Natural killer cell (primary cell): Measurements from ENCODE around the gene RND3. TPM values are rescaled to one million over a fixed set of nuclear protein-coding genes. Genes with fewer than 3 reads are reported as not detected.

Experiments used
- ATAC-seq, 3 donors: fragments of 150-1000 bp in 2 of 3; fragments of 200-7000 bp in 1 of 3; cut with Tn5 transposase; 1 replicate in 1 of 3; 2 replicates in 2 of 3; pipeline ENCODE4 v1.10.0; 2021; ENCODE audit warnings: mild to moderate bottlenecking in 2 of 3, moderate library complexity in 2 of 3
- DNase-seq, 2 donors: peaks; one replicate each; pipeline versions ENCODE4 v3.0.0 to v3.0.0-alpha.2; 2013 to 2021; ENCODE audit warnings: mixed read lengths in 1 of 2
- H3K27ac ChIP-seq: one replicate; pipeline ENCODE4 v1.5.1; 2013; ENCODE audit warnings: mild to moderate bottlenecking, low read length
- H3K27me3 ChIP-seq: one replicate; pipeline ENCODE4 v1.6.1; 2013; ENCODE audit warnings: low read length; ENCODE audit not compliant: control insufficient read depth, insufficient read depth
- H3K36me3 ChIP-seq: one replicate; pipeline ENCODE4 v1.6.1; 2013; ENCODE audit warnings: low read length; ENCODE audit not compliant: control insufficient read depth, insufficient read depth
- H3K4me1 ChIP-seq: one replicate; pipeline ENCODE4 v1.6.1; 2013; ENCODE audit warnings: low read length; ENCODE audit not compliant: control insufficient read depth, insufficient read depth
- H3K4me3 ChIP-seq: one replicate; pipeline ENCODE4 v1.5.1; 2013; ENCODE audit warnings: low read length
- H3K9me3 ChIP-seq: one replicate; pipeline ENCODE4 v1.6.1; 2013; ENCODE audit warnings: low read length; ENCODE audit not compliant: control insufficient read depth, insufficient read depth
- H3K27ac Mint-ChIP-seq, 2 donors: one replicate each; pipeline ENCODE4 v1.8.0; 2022; ENCODE audit warnings: mild to moderate bottlenecking in 2 of 2, mixed read lengths in 2 of 2, moderate library complexity in 1 of 2
- H3K27me3 Mint-ChIP-seq, 2 donors: one replicate each; pipeline ENCODE4 v1.8.0; 2022; ENCODE audit warnings: low read depth in 2 of 2, mixed read lengths in 2 of 2
- H3K36me3 Mint-ChIP-seq: one replicate; pipeline ENCODE4 v1.8.0; 2022; ENCODE audit warnings: mixed read lengths
- H3K4me1 Mint-ChIP-seq, 2 donors: one replicate each; pipeline ENCODE4 v1.8.0; 2022; ENCODE audit warnings: mixed read lengths in 2 of 2
- H3K4me3 Mint-ChIP-seq: one replicate; pipeline ENCODE4 v1.8.0; 2022; ENCODE audit warnings: mild to moderate bottlenecking, moderate library complexity, mixed read lengths
- H3K9me3 Mint-ChIP-seq, 2 donors: one replicate each; pipeline ENCODE4 v1.8.0; 2022; ENCODE audit warnings: mixed read lengths in 2 of 2
- WGBS: methylation state at CpG from one replicate; pipeline ENCODE4 v1.1.7; 2013; ENCODE audit warnings: missing lambda C conversion rate; ENCODE audit not compliant: insufficient coverage; 5-methylcytosine and 5-hydroxymethylcytosine counted together
- intact Hi-C: fragments of 100-400 bp; cut with micrococcal nuclease; formaldehyde crosslinking; loops from one replicate; pipeline ENCODE4 v1.14.2; 2022
- total RNA-seq, 4 donors: library from RNA; stranded (reverse); fragments of 120-200 nt in 1 of 4; gene quantifications; one replicate each; pipeline versions ENCODE4 v1.2.3 to v1.2.4, GENCODE V29; 2013 to 2022
- TF ChIP-seq, protein P1 (sequence below): fragments of 200-600 bp; IDR thresholded peaks from one replicate; pipeline ENCODE4 v1.8.0; 2022; ENCODE audit warnings: antibody characterized with exemption

RND3 gene
- total RNA-seq, 3 donors from 2014 or later (not counting 1 experiment from before 2014, with no cell fraction given), result not detected

DNA sequence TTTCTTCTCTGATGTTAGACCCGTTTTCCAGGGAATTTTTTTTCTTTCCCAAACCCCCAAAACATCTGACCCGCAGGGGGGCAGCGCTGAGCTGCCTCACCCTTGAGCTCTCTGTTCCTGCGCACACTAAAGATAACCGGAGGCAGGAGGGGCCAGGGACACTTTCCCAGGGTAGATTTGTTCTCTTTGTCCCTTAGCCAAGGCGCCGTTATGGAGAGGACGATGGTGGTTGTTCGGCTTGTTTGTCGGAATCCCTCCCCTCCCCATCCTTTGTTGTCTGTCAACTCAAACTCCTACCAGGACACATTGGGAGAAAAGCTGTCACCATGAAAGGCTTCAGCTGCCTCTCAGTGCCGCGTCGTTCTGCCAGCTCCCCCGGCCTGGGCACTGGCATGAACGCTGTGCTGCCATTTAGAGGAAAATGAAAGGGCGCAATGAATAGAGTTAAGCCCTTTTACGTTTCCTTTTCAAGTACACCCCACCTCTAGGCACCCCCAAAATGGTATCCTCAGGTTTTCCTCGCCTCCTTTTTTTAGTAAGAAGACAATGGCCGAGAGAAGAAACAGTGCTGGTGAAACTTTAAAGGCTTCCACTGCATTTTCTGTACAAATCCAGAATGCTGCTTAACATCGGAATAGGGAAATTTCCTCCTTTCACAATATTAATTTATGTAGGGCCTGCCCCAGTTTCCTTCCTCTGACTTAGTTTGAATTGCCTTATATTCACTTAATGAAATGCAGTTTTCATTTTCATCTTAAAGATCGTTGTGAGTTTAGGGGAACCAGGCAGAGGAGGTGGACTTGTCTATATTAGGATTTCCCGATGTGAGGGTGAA, 62.1 kb downstream of the RND3 start:
- H3K27ac ChIP-seq, result no peak overlapping the region
- Mint-ChIP-seq H3K4me3 (no peak overlapping the region), H3K27ac (no peak overlapping the region), H3K27me3 (no peaks in the 10 kb centered on the region), H3K4me1 (no peaks in the 10 kb centered on the region), H3K9me3 (peaks cover 9 to 16% of the 10 kb centered on the region in 2 donors), H3K36me3 (no peaks in the 10 kb centered on the region)
- H3K4me3 ChIP-seq, result no peak overlapping the region
- no peaks in the 10 kb centered on the region for H3K36me3 ChIP-seq
- WGBS, result 56% methylated on average over 20 of the region's 22 CpGs
- DNase-seq (no peak), ATAC-seq (no peak)
- no peaks in the 10 kb centered on the region for H3K4me1 ChIP-seq
- H3K27me3 ChIP-seq, result no peaks in the 10 kb centered on the region
- TF ChIP-seq, protein P1, sequence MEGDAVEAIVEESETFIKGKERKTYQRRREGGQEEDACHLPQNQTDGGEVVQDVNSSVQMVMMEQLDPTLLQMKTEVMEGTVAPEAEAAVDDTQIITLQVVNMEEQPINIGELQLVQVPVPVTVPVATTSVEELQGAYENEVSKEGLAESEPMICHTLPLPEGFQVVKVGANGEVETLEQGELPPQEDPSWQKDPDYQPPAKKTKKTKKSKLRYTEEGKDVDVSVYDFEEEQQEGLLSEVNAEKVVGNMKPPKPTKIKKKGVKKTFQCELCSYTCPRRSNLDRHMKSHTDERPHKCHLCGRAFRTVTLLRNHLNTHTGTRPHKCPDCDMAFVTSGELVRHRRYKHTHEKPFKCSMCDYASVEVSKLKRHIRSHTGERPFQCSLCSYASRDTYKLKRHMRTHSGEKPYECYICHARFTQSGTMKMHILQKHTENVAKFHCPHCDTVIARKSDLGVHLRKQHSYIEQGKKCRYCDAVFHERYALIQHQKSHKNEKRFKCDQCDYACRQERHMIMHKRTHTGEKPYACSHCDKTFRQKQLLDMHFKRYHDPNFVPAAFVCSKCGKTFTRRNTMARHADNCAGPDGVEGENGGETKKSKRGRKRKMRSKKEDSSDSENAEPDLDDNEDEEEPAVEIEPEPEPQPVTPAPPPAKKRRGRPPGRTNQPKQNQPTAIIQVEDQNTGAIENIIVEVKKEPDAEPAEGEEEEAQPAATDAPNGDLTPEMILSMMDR, result no peak
- H3K9me3 ChIP-seq, result peaks cover 4% of the 10 kb centered on the region
- intact Hi-C loops, result no loop called here

DNA sequence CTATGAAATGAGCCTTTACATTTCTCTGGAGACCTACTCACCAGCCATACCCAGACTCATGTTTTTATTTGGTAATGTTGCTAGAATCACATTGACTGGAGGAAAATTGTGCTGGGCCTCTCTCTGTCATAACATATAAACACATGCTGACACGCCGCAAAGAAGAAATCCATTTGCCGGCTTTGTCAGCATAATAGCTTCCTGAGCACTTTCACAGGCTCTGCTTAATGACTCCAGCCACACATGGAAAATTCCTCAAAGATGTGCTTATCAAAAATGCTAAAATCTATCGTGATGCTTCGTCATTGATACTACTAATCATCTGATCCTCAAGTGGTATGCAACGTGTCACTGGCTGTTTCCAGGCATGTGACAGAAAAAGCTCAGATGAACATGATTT, 63.1 kb downstream of the RND3 start:
- ATAC-seq (no peak), DNase-seq (no peak)
- Histone ChIP-seq H3K9me3 (peaks cover 4% of the 10 kb centered on the region), H3K27me3 (no peaks in the 10 kb centered on the region), H3K4me3 (no peak overlapping the region), H3K36me3 (no peaks in the 10 kb centered on the region), H3K4me1 (no peaks in the 10 kb centered on the region), H3K27ac (no peak overlapping the region)
- intact Hi-C loops, result no loop called here
- H3K4me3 Mint-ChIP-seq, result no peak overlapping the region
- H3K9me3 Mint-ChIP-seq, result peaks cover 10 to 18% of the 10 kb centered on the region in 2 donors
- no peaks in the 10 kb centered on the region for H3K4me1 Mint-ChIP-seq
- no peaks in the 10 kb centered on the region for H3K27me3 Mint-ChIP-seq
- 81% methylated on average over 6 of the region's 6 CpGs for WGBS
- no peak overlapping the region for H3K27ac Mint-ChIP-seq
- no peaks in the 10 kb centered on the region for H3K36me3 Mint-ChIP-seq
- TF ChIP-seq, protein P1, result no peak

DNA sequence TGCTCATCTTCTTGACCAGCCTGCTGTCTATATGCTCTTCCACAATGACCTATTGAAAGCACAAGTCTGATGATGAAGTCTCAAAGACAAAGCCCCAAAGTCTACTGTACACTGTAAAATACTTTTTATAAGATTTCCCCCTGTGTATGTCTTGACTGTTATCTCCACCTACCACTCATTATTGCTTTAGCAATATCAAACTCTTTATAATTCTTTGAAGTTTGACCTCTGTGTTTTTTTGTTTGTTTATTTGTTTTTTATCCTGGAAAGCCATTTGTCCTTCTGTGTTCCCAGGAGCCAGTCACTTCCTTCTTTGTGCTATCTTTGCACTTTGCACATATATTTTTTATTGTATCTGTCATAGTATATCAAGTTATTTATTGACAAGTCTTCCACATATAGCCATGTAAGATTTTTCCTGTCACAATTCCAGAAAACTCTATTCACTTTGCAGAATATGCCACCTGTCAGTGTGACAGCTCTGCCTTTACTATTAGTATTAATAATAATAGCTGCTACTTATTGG, 66.3 kb downstream of the RND3 start:
- H3K4me3 Mint-ChIP-seq, result no peak overlapping the region
- no peak overlapping the region for H3K4me3 ChIP-seq
- no peaks in the 10 kb centered on the region for H3K4me1 Mint-ChIP-seq
- DNase-seq (no peak), ATAC-seq (no peak)
- intact Hi-C loops, result no loop called here
- H3K36me3 Mint-ChIP-seq, result no peaks in the 10 kb centered on the region
- no peak overlapping the region for H3K27ac Mint-ChIP-seq
- no peak overlapping the region for H3K27ac ChIP-seq
- peaks cover 7 to 11% of the 10 kb centered on the region in 2 donors for H3K9me3 Mint-ChIP-seq
- H3K27me3 Mint-ChIP-seq, result no peaks in the 10 kb centered on the region
- TF ChIP-seq, protein P1, result no peak
- H3K36me3 ChIP-seq, result no peaks in the 10 kb centered on the region
- no peaks in the 10 kb centered on the region for H3K27me3 ChIP-seq
- H3K4me1 ChIP-seq, result no peaks in the 10 kb centered on the region
- peaks cover 4% of the 10 kb centered on the region for H3K9me3 ChIP-seq
